GM19351 (cell line): ENCODE data around the gene ATP5MK.
"Not testable (repeated sequence)": the region's sequence is repeated elsewhere in the genome, so short reads cannot be mapped to it uniquely, and the experiment has no call there.

Source experiments
- ATAC-seq: cut with Tn5 transposase; IDR thresholded peaks from one replicate; pipeline ENCODE4 v1.9.1; 2021; ENCODE audit warnings: mild to moderate bottlenecking, moderate library complexity; ENCODE audit not compliant: unreplicated experiment

The ATP5MK gene

DNA sequence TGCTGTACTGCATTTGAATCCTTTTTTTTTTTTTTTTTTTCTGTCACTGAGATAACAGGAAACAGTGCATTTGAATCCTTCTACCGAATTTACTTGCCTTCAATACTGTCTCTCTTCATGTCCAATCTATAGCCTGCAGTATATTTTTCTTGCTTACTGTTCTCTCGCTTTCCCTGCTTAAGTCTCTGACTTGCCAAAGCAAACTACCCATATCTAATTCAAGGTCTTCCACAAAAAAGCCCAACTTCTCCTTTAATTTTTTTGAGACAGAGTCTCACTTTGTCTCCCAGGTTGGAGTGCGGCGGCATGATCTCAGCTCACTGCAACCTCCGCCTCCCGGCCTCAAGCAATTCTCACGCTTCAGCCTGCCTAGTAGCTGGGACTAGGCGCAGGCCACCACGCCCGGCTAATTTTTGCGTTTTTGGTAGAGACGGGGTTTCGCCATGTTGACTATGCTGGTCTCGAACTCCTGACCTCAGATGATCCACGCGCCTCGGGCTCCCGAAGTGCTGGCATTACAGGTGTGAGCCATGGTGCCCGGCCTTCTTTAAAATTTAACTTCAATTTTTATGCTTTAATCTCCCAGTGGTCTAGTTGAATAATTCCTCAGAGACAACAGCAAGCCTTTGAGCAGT lies 1.0 kb upstream of the ATP5MK start:
- no peak for ATAC-seq

DNA sequence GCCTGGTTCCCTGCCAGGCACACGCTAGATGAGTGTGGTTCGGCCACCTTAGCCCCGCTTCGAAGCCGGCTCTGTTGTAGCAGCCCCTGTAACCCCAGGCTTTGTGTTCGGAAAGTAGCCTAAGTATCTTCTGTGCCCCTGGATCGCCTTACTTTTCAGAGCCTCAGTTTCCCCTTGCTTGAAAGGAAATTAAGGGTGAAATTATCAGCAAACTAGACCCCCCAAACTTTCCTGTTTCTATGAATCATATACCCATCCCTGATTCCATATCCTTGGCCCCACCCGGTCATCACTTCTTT lies 463 bp upstream of the ATP5MK start:
- no peak for ATAC-seq

DNA sequence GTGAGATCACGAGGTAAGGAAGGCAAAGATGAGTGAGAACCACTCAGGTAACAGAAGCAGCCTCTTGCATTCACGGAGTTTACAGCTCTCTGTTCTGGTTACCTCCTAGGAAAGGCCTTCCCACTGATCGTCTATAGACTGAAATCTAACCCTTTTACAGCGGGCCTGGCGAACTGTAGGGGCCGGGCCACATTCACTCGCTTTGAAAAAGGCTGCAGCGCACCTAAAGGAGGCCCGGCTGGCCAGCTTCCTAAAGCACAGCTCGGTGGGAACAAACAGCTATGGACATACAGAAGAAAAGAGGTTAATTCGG lies 565 bp downstream of the ATP5MK start:
- ATAC-seq, result no peak

DNA sequence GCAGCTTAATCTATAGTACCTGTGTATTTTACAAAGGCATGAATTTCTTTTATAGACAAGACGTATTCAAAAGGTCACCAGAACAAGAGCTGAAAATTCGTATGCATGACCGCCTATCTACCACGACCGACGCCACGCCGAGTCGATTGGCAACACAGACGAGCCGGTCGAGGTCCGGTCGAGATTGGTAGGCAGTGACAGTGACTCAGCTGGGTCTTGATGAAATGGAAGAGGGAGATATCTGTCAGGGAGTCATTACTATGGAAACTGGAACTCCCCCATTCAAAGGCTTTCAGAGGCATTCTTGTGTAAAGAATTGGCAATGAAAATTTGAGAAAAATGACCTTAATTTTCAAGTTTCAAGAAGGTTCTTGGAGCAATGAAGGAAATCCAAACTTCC lies 2.1 kb downstream of the ATP5MK start:
- ATAC-seq, result no peak

GRCh38 chr10:103382769-103383168 lies 13.5 kb downstream of the ATP5MK start:
- ATAC-seq, result no peak

DNA sequence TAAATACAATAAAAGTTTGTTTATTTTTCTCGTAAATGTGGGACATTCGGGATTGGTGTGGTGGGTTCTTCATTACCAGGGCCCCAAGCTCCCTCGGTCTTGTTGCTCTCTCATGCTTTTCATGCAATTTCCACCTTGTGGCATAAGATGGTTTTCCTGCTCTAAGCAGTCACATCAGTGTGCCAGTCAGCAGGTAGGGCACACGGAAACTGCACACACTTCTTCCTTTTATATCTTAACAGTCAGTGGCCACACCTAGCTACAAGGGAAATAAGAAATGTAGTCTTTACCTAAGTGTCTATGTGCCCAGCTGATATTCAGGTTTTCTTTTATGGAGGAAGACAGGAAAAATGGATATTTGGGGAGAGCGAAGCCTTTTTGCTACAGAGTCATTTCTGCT lies 22.0 kb downstream of the ATP5MK start:
- no peak for ATAC-seq

GRCh38 chr10:103373544-103373943 lies 22.7 kb downstream of the ATP5MK start:
- ATAC-seq, result peak; percentile 49

DNA sequence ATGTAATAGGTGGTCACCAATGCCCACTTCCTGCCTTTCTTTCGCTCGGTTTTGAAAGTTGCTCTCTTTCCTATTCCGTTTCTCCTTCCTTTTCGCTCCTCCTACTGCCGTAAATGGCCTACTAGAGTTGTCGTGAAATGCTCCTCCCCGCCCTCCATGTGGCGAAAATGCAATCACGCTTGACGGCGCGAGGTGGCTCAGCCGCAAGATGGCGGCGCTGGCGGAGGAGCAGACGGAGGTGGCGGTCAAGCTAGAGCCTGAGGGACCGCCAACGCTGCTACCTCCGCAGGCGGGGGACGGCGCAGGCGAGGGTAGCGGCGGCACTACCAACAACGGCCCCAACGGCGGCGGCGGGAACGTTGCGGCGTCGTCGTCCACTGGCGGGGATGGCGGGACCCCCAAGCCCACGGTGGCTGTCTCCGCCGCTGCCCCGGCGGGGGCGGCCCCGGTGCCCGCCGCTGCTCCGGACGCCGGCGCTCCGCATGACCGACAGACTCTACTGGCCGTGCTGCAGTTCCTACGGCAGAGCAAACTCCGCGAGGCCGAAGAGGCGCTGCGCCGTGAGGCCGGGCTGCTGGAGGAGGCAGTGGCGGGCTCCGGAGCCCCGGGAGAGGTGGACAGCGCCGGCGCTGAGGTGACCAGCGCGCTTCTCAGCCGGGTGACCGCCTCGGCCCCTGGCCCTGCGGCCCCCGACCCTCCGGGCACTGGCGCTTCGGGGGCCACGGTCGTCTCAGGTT lies 28.3 kb downstream of the ATP5MK start, which contains the start of gene TAF5:
Gene TAF5 (plus strand): TSS at position 195 of the 737 bp plus-strand sequence. CDS start 14 bp downstream, at position 209.
- peak; percentile 54 for ATAC-seq

DNA sequence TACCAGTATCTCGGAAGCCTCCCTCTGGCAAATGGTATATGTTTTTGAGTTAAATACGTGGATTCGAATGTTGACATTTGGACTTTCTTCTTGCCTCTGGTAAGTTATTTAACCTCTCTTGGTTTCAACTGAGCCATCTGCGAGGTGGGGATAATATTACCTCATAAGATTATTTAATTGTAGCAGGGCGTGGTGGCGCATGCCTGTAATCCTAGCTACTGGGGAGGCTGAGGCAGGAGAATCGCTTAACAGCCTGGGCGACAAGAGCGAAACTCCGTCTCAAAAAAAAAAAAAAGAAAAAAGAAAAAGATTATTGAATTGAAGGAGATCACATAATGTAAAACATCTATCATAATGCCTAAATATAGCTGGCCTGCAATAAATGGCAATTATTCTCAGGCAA lies 28.9 kb downstream of the ATP5MK start:
- ATAC-seq, result no peak

DNA sequence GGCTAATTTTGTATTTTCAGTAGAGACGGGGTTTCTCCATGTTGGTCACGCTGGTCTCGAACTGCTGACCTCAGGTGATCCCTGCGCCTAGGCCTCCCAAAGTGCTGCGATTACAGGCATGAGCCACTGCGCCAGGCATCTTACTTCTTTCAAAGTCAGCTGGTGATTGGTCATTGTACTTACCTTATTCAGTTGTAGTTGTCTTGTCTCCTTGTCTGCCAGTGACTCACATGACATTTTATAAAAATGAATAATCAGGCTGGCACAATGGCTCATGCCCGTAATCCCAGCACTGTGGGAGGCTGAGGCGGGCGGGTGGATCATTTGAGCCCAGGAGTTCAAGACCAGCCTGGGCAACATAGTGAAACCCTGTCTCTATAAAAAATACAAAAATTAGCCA lies 35.5 kb downstream of the ATP5MK start:
- ATAC-seq, result not testable (repeated sequence)

DNA sequence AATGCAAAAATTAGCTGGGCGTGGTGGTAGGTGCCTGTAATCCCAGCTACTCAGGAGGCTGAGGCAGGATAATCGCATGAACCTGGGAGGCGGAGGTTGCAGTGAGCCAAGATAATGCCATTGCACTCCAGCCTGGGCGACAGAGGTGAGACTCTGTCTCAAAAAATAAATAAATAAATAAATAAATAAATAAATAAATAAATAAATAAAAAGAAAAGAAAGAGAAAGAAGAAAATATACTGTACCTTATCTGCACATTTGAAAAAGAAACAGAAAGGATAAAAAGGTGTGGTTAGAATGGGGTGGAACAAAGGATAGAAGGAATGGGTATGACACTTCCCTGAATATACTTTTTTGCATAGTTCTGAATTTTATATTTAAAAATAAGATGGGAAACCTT lies 36.8 kb downstream of the ATP5MK start:
- ATAC-seq, result not testable (repeated sequence)

DNA sequence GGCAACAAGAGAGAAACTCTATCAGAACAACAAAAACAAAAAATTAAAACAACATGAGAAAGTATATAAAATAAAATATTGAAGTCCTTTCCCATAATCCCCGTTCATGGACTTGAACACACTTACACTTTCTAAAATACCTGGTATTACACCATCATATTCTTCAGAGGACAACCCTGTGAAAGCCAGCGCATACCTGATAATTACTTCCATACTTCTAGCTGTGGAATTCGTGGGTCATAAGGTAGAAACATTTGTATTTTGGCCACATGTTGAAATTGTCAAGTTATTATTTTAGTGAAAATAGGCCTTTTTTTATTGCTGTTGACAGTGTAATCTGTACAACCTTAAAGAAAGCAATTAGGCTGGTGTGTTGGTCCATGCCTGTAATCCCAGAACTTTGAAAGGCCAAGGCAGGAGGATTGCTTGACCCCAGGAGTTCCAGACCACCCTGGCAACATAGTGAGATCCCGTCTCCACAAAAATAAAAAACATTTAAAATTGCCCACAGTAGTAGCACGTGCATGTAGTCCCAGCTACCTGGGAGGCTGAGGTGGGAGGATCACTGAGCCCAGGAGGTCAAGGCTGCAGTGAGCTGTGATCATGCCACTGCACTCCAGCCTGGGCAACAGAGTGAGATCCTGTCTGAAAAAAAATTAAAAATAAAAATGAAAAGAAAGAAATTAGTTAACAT lies 40.2 kb downstream of the ATP5MK start:
- ATAC-seq, result no peak

- ATAC-seq, result not testable (repeated sequence)
Observed at GRCh38 chr10:103354567-103354966, 41.7 kb downstream of the ATP5MK start.

DNA sequence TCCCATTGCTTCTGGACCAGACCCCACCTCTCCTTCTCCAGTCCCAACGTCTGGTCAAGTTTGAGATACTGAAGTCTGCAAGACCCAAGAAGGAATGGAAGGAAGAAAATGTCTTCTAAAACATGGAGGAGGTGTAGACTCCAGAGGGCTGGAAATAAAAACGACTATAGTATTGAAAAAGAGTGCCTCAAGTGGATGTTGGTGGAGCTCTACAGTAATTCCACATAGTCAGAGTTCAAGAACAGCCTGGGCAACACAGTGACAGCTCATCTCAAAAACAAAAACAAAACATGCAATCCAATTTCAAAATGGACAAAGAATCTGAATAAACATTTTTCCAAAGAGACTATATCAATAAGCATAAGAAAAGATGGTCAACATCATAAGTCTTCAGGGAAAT lies 43.0 kb downstream of the ATP5MK start:
- ATAC-seq, result no peak

DNA sequence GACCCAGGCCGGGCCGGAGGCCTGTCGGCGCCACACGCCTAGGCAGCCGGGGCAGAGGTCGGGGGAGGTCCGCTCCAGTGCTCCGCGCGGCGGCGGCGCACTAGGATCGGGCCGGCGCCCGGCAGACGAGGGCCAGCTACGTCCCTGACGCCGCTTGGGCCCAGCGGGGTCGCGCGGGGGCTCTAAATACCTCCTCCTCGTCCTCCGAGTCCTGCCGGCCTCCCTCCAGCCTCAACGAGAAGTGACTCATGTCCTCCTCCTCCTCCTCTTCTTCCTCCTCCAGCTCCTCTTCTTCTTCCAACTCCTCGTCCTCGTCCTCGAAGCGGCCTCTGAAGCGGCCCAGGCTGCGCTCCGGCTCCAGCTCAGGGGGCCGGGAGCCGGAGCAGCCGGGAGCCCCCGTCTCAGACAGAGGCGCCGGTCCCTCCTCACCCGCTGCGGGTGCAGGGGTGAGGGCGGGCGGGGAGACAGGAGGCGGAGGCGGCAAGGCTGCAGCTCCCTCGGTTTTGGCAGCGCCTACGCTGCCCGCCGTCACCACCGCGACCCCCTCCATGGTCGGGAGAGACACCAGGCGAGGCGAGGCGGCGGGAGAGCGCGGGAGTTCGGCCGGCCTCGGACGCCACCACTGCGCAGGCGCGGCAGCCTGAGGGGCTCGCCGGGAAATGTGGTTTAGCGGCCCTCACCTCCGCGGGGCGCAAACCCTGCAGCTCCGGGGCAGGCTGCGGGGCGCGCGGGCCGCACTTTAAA lies 45.6 kb downstream of the ATP5MK start, which contains the start of gene PCGF6:
Gene PCGF6 (minus strand): TSS at position 624 of the 744 bp plus-strand sequence. CDS start 74 bp downstream, at position 550.
- peak; percentile 80 for ATAC-seq

DNA sequence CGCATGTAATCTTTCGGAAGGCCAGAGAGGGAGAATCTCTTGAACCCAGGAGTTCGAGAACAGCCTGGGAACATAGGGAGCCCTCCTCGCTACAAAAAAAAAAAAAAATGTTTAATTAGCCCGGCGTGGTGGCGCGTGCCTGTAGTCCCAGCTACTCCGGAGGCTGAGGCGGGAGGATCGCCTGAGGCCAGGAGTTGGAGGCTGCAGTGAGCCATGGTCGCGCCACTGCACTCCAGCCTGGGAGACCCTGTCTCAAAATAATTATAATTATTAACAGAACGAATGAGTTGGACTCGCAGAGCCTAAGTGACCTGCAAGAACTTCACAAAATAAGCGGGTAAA lies 46.1 kb downstream of the ATP5MK start:
- no peak for ATAC-seq
